Measurements from ENCODE around the gene VPS72.
"Not testable (repeated sequence)": the region's sequence is repeated elsewhere in the genome, so short reads cannot be mapped to it uniquely, and the experiment has no call there.

VPS72 gene

GRCh38 chr1:151189637-151190445 lies at the start of gene VPS72:
Gene VPS72 (minus strand): TSS chr1:151190197. CDS start chr1:151190121, 76 bp downstream.
- peak; percentile 88 for DNase-seq

- DNase-seq: no peak
Measured at GRCh38 chr1:151238467-151238739, 48.4 kb upstream of the VPS72 start.

GRCh38 chr1:151237678-151238466 lies 47.9 kb upstream of the VPS72 start:
- no peak for DNase-seq

- no peak for DNase-seq
Measured at GRCh38 chr1:151235235-151235634, 45.2 kb upstream of the VPS72 start.

GRCh38 chr1:151222130-151222529 lies 32.1 kb upstream of the VPS72 start:
- DNase-seq: no peak

- DNase-seq: no peak
Measured at GRCh38 chr1:151221616-151222015, 31.6 kb upstream of the VPS72 start.

GRCh38 chr1:151213560-151213959 lies 23.6 kb upstream of the VPS72 start:
- no peak for DNase-seq

- no peak for DNase-seq
Measured at GRCh38 chr1:151211972-151212705, 22.1 kb upstream of the VPS72 start.

- DNase-seq: no peak
Measured at GRCh38 chr1:151210830-151211229, 20.8 kb upstream of the VPS72 start.

GRCh38 chr1:151205381-151205965 lies 15.5 kb upstream of the VPS72 start:
- not testable (repeated sequence) for DNase-seq

- no peak for DNase-seq
Measured at GRCh38 chr1:151199873-151200581, 10.0 kb upstream of the VPS72 start.

- peak; percentile 100 for DNase-seq
Measured at GRCh38 chr1:151198254-151199127, 8.5 kb upstream of the VPS72 start, which contains the start of gene PIP5K1A. Gene PIP5K1A (plus strand): TSS chr1:151198552. CDS start chr1:151198997, 445 bp downstream.

- DNase-seq: no peak
Measured at GRCh38 chr1:151197863-151198253, 7.9 kb upstream of the VPS72 start.

GRCh38 chr1:151196292-151196800 lies 6.3 kb upstream of the VPS72 start:
- peak; percentile 63 for DNase-seq

GRCh38 chr1:151194894-151195594 lies 5.0 kb upstream of the VPS72 start:
- DNase-seq: not testable (repeated sequence)

GRCh38 chr1:151193856-151194255 lies 3.9 kb upstream of the VPS72 start:
- no peak for DNase-seq

GRCh38 chr1:151193304-151193703 lies 3.3 kb upstream of the VPS72 start:
- no peak for DNase-seq

- DNase-seq: no peak
Measured at GRCh38 chr1:151192047-151192446, 2.0 kb upstream of the VPS72 start.

GRCh38 chr1:151188667-151189066 lies 1.3 kb downstream of the VPS72 start:
- DNase-seq: not testable (repeated sequence)

- DNase-seq: no peak
Measured at GRCh38 chr1:151187205-151187604, 2.8 kb downstream of the VPS72 start.
